ENCODE data around the gene AK4. TPM values are rescaled to one million over a fixed set of nuclear protein-coding genes. Genes with fewer than 3 reads are reported as not detected.
"Not testable (repeated sequence)": the region's sequence is repeated elsewhere in the genome, so short reads cannot be mapped to it uniquely, and the experiment has no call there.

AK4 gene
- 18.0 and 22.6 TPM in 2 replicates for total RNA-seq (2014; rRNA removed; shearing (Covaris generic))

- DNase-seq (ENCODE audit: low spot score): not testable (repeated sequence)
Observed at GRCh38 chr1:65148178-65148547, at the start of gene AK4. Gene AK4 (plus strand): TSS chr1:65148203. CDS start chr1:65148408, 205 bp downstream.

- no peak for DNase-seq (ENCODE audit: low spot score)
Observed at GRCh38 chr1:65103807-65104206, 44.2 kb upstream of the AK4 start.

GRCh38 chr1:65104854-65105534 lies 43.0 kb upstream of the AK4 start:
- no peak for DNase-seq (ENCODE audit: low spot score)

GRCh38 chr1:65105596-65105995 lies 42.4 kb upstream of the AK4 start:
- DNase-seq (ENCODE audit: low spot score): no peak

GRCh38 chr1:65108025-65108642 lies 39.9 kb upstream of the AK4 start:
- no peak for DNase-seq (ENCODE audit: low spot score)

GRCh38 chr1:65109487-65109886 lies 38.5 kb upstream of the AK4 start:
- no peak for DNase-seq (ENCODE audit: low spot score)

GRCh38 chr1:65112811-65113210 lies 35.2 kb upstream of the AK4 start:
- DNase-seq (ENCODE audit: low spot score): no peak

- no peak for DNase-seq (ENCODE audit: low spot score)
Observed at GRCh38 chr1:65113298-65113697, 34.7 kb upstream of the AK4 start.

- DNase-seq (ENCODE audit: low spot score): peak; percentile 22
Observed at GRCh38 chr1:65114322-65114721, 33.7 kb upstream of the AK4 start.

GRCh38 chr1:65119951-65120350 lies 28.1 kb upstream of the AK4 start:
- no peak for DNase-seq (ENCODE audit: low spot score)

- DNase-seq (ENCODE audit: low spot score): not testable (repeated sequence)
Observed at GRCh38 chr1:65129104-65129503, 18.9 kb upstream of the AK4 start.

- DNase-seq (ENCODE audit: low spot score): no peak
Observed at GRCh38 chr1:65138524-65138923, 9.5 kb upstream of the AK4 start.

GRCh38 chr1:65139793-65140192 lies 8.2 kb upstream of the AK4 start:
- DNase-seq (ENCODE audit: low spot score): not testable (repeated sequence)

GRCh38 chr1:65141394-65141793 lies 6.6 kb upstream of the AK4 start:
- peak; percentile 57 for DNase-seq (ENCODE audit: low spot score)

- no peak for DNase-seq (ENCODE audit: low spot score)
Observed at GRCh38 chr1:65141918-65142317, 6.1 kb upstream of the AK4 start.

- DNase-seq (ENCODE audit: low spot score): not testable (repeated sequence)
Observed at GRCh38 chr1:65143112-65143658, 4.8 kb upstream of the AK4 start.

GRCh38 chr1:65146908-65147423 lies 1.0 kb upstream of the AK4 start:
- DNase-seq (ENCODE audit: low spot score): no peak

- no peak for DNase-seq (ENCODE audit: low spot score)
Observed at GRCh38 chr1:65147424-65148177, 402 bp upstream of the AK4 start.

GRCh38 chr1:65148548-65149350 lies 746 bp downstream of the AK4 start:
- DNase-seq (ENCODE audit: low spot score): no peak

GRCh38 chr1:65149351-65150107 lies 1.5 kb downstream of the AK4 start:
- DNase-seq (ENCODE audit: low spot score): no peak

GRCh38 chr1:65150108-65150463 lies 2.1 kb downstream of the AK4 start:
- DNase-seq (ENCODE audit: low spot score): no peak
